Stimulated activated CD8-positive, alpha-beta memory T cell treated with anti-CD3 and anti-CD28 coated beads, Interleukin-15, amount 100 ng/mL, for 4 hours (primary cell): ENCODE results near the gene SH3BP2.
A peak's percentile ranks its signal among the peaks of the same experiment; 100 is the strongest.

Experiments
- DNase-seq, 2 donors: peaks; one replicate each; pipeline ENCODE4 v3.0.0-alpha.2; 2020; ENCODE audit warnings: low read depth in 2 of 2

SH3BP2 gene

GRCh38 chr4:2790583-2791517 lies 2.0 kb upstream of the SH3BP2 start:
- DNase-seq, result no peak

- no peak for DNase-seq
Measured at GRCh38 chr4:2791518-2792395, 1.1 kb upstream of the SH3BP2 start.

GRCh38 chr4:2792396-2792710 lies 532 bp upstream of the SH3BP2 start:
- no peak for DNase-seq

- DNase-seq, result peak in 1 of 2 donors; percentile 49
Measured at GRCh38 chr4:2793586-2794485, 951 bp downstream of the SH3BP2 start.

- DNase-seq, result no peak
Measured at GRCh38 chr4:2794486-2795299, 1.8 kb downstream of the SH3BP2 start.

- DNase-seq, result no peak
Measured at GRCh38 chr4:2795300-2795892, 2.5 kb downstream of the SH3BP2 start.

GRCh38 chr4:2795893-2796848 lies 3.3 kb downstream of the SH3BP2 start:
- no peak for DNase-seq

GRCh38 chr4:2796849-2797544 lies 4.1 kb downstream of the SH3BP2 start:
- no peak for DNase-seq

- DNase-seq, result peak in 1 of 2 donors; percentile 51
Measured at GRCh38 chr4:2797545-2798305, 4.8 kb downstream of the SH3BP2 start.

GRCh38 chr4:2798399-2799223 lies 5.7 kb downstream of the SH3BP2 start:
- no peak for DNase-seq

GRCh38 chr4:2799224-2799911 lies 6.5 kb downstream of the SH3BP2 start:
- DNase-seq, result no peak

- no peak for DNase-seq
Measured at GRCh38 chr4:2799971-2800690, 7.2 kb downstream of the SH3BP2 start.

GRCh38 chr4:2800691-2801596 lies 8.1 kb downstream of the SH3BP2 start:
- DNase-seq, result no peak
